ENCODE data around the gene ANAPC5. TPM values are rescaled to one million over a fixed set of nuclear protein-coding genes. Genes with fewer than 3 reads are reported as not detected.

ANAPC5 gene
- total RNA-seq, 1 donor from 2014 or later, result 128 TPM

DNA sequence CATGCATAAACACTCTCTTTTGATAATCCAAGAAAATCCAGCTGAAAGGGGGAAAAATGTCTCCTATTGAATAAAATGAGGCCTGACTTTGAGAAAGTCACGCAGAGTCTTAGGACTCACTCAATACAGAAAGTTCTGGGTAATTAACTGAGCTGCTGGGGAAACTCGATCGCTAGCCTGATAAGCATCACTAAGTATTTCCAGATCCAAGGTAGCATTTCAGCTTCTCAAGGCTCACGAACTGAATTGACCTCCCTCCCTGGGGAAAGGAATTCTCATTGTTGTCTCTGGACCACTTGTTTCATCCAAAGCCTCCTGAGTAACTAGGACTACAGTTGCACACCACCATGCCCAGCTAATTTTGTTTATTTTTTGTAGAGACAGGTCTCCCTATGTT lies 13.8 kb upstream of the ANAPC5 start:
- Histone ChIP-seq H3K4me3 (ENCODE audit: low read length in 3 of 3) (no peak overlapping the region), H3K27ac (ENCODE audit: low read depth, low read length) (no peak overlapping the region), H3K36me3 (ENCODE audit: control insufficient read depth in 3 of 3, insufficient read depth in 3 of 3, low read length in 3 of 3) (no peaks in the 10 kb centered on the region), H3K27me3 (ENCODE audit: control insufficient read depth in 3 of 3, insufficient read depth in 3 of 3, low read length in 3 of 3) (no peaks in the 10 kb centered on the region), H3K4me1 (ENCODE audit: control insufficient read depth in 3 of 3, insufficient read depth in 3 of 3, low read length in 3 of 3) (peaks cover 0 to 5% (median 3%) of the 10 kb centered on the region in 3 donors), H3K9me3 (ENCODE audit: control insufficient read depth in 3 of 3, low read length in 3 of 3) (no peaks in the 10 kb centered on the region), H3K9ac (ENCODE audit: low read depth in 1 of 3, low read length in 3 of 3) (no peak overlapping the region)

DNA sequence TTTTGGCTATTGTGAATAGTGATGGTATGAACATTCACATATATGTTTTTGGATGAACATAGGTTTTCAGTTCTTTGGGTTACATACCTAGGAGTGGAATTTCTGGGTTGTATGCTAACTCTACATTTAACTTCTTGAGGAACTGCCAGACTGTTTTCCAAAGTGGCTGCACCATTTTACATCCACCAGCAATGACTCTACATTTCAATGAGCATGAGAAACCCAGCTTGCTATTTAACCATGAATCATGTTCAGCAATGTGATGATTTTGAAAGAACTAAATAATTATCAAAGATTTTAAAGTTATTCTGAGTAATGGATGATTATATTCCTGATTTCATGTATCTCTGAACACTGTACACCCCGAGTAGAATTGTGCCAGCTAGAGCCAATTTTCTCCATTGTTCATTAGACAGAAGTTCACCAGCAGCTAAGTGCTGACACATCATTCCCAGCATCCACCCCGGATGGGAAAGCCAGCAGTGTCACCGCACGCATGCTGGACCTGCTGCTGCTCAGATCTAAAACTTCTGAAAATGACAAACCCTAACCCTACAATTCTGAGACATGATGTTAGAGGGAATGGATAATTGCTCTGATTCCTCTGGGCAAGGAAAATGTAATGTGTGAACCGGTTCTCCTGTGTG lies 13.3 kb upstream of the ANAPC5 start:
- Histone ChIP-seq H3K4me3 (ENCODE audit: low read length in 3 of 3) (no peak overlapping the region), H3K36me3 (ENCODE audit: control insufficient read depth in 3 of 3, insufficient read depth in 3 of 3, low read length in 3 of 3) (no peaks in the 10 kb centered on the region), H3K27me3 (ENCODE audit: control insufficient read depth in 3 of 3, insufficient read depth in 3 of 3, low read length in 3 of 3) (no peaks in the 10 kb centered on the region), H3K9me3 (ENCODE audit: control insufficient read depth in 3 of 3, low read length in 3 of 3) (no peaks in the 10 kb centered on the region), H3K27ac (ENCODE audit: low read depth, low read length) (no peak overlapping the region), H3K4me1 (ENCODE audit: control insufficient read depth in 3 of 3, insufficient read depth in 3 of 3, low read length in 3 of 3) (peaks cover 0 to 5% (median 3%) of the 10 kb centered on the region in 3 donors), H3K9ac (ENCODE audit: low read depth in 1 of 3, low read length in 3 of 3) (no peak overlapping the region)

GRCh38 chr12:121364683-121365121 lies 12.5 kb upstream of the ANAPC5 start:
- Histone ChIP-seq H3K4me3 (ENCODE audit: low read length in 3 of 3) (no peak overlapping the region), H3K9ac (ENCODE audit: low read depth in 1 of 3, low read length in 3 of 3) (no peak overlapping the region), H3K27me3 (ENCODE audit: control insufficient read depth in 3 of 3, insufficient read depth in 3 of 3, low read length in 3 of 3) (no peaks in the 10 kb centered on the region), H3K4me1 (ENCODE audit: control insufficient read depth in 3 of 3, insufficient read depth in 3 of 3, low read length in 3 of 3) (peaks cover 0 to 2% (median 0%) of the 10 kb centered on the region in 3 donors), H3K36me3 (ENCODE audit: control insufficient read depth in 3 of 3, insufficient read depth in 3 of 3, low read length in 3 of 3) (no peaks in the 10 kb centered on the region), H3K27ac (ENCODE audit: low read depth, low read length) (no peak overlapping the region), H3K9me3 (ENCODE audit: control insufficient read depth in 3 of 3, low read length in 3 of 3) (no peaks in the 10 kb centered on the region)

DNA sequence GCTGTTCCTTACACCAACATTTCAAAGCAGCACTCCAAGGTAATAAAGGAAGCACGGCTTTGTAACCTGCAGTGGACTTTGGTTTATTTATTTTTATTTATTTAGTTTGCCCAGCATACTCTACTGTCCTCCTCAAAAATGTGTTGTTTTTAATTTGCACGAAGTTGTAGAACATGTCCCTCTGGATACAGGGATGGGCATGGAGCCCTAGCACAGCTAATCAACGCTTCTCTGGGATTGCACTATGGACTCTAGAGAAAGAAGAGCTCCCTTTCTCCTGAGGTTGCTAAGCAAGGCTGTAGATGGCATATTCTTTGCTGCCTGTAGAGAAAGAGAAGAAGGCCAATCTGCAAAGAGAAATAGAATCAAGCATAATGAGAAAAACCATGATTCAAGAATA lies 5.9 kb upstream of the ANAPC5 start:
- H3K9ac ChIP-seq (ENCODE audit: low read depth in 1 of 3, low read length in 3 of 3), result no peak overlapping the region
- H3K27me3 ChIP-seq (ENCODE audit: control insufficient read depth in 3 of 3, insufficient read depth in 3 of 3, low read length in 3 of 3), result no peaks in the 10 kb centered on the region
- peaks cover 0 to 3% (median 0%) of the 10 kb centered on the region in 3 donors for H3K4me1 ChIP-seq (ENCODE audit: control insufficient read depth in 3 of 3, insufficient read depth in 3 of 3, low read length in 3 of 3)
- no peak overlapping the region for H3K4me3 ChIP-seq (ENCODE audit: low read length in 3 of 3)
- H3K9me3 ChIP-seq (ENCODE audit: control insufficient read depth in 3 of 3, low read length in 3 of 3), result no peaks in the 10 kb centered on the region
- no peaks in the 10 kb centered on the region for H3K36me3 ChIP-seq (ENCODE audit: control insufficient read depth in 3 of 3, insufficient read depth in 3 of 3, low read length in 3 of 3)
- no peak overlapping the region for H3K27ac ChIP-seq (ENCODE audit: low read depth, low read length)

DNA sequence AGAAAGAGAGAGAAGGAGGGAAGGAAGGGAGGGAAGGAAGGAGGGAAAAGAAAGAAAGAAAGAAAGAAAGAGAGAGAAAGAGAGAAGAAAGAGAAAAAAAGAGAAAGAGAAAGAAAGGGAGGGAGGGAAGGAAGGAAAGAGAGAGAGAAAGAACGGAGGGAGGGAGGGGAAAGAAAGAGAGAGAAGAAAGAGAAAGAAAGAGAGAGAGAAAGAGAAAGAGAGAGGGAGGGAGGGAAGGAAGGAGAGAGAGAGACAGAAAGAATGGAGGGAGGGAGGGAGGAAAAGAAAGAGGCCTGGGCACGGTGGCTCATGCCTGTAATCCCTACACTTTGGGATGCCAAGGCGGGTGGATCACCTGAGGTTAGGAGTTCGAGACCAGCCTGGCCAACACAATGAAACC lies 5.1 kb upstream of the ANAPC5 start:
- no peaks in the 10 kb centered on the region for H3K9me3 ChIP-seq (ENCODE audit: control insufficient read depth in 3 of 3, low read length in 3 of 3)
- no peak overlapping the region for H3K4me3 ChIP-seq (ENCODE audit: low read length in 3 of 3)
- H3K27ac ChIP-seq (ENCODE audit: low read depth, low read length), result no peak overlapping the region
- H3K4me1 ChIP-seq (ENCODE audit: control insufficient read depth in 3 of 3, insufficient read depth in 3 of 3, low read length in 3 of 3), result peaks cover 0 to 5% (median 0%) of the 10 kb centered on the region in 3 donors
- H3K9ac ChIP-seq (ENCODE audit: low read depth in 1 of 3, low read length in 3 of 3), result no peak overlapping the region
- H3K27me3 ChIP-seq (ENCODE audit: control insufficient read depth in 3 of 3, insufficient read depth in 3 of 3, low read length in 3 of 3), result no peaks in the 10 kb centered on the region
- H3K36me3 ChIP-seq (ENCODE audit: control insufficient read depth in 3 of 3, insufficient read depth in 3 of 3, low read length in 3 of 3), result no peaks in the 10 kb centered on the region

GRCh38 chr12:121356657-121357056 lies 4.4 kb upstream of the ANAPC5 start:
- Histone ChIP-seq H3K27ac (ENCODE audit: low read depth, low read length) (no peak overlapping the region), H3K4me3 (ENCODE audit: low read length in 3 of 3) (no peak overlapping the region), H3K36me3 (ENCODE audit: control insufficient read depth in 3 of 3, insufficient read depth in 3 of 3, low read length in 3 of 3) (no peaks in the 10 kb centered on the region), H3K4me1 (ENCODE audit: control insufficient read depth in 3 of 3, insufficient read depth in 3 of 3, low read length in 3 of 3) (peaks cover 0 to 5% (median 5%) of the 10 kb centered on the region in 3 donors), H3K9me3 (ENCODE audit: control insufficient read depth in 3 of 3, low read length in 3 of 3) (no peaks in the 10 kb centered on the region), H3K27me3 (ENCODE audit: control insufficient read depth in 3 of 3, insufficient read depth in 3 of 3, low read length in 3 of 3) (no peaks in the 10 kb centered on the region), H3K9ac (ENCODE audit: low read depth in 1 of 3, low read length in 3 of 3) (no peak overlapping the region)

- Histone ChIP-seq H3K9me3 (ENCODE audit: control insufficient read depth in 3 of 3, low read length in 3 of 3) (no peaks in the 10 kb centered on the region), H3K27ac (ENCODE audit: low read depth, low read length) (no peak overlapping the region), H3K4me1 (ENCODE audit: control insufficient read depth in 3 of 3, insufficient read depth in 3 of 3, low read length in 3 of 3) (peaks cover 2 to 12% (median 8%) of the 10 kb centered on the region in 3 donors), H3K4me3 (ENCODE audit: low read length in 3 of 3) (no peak overlapping the region), H3K9ac (ENCODE audit: low read depth in 1 of 3, low read length in 3 of 3) (no peak overlapping the region), H3K36me3 (ENCODE audit: control insufficient read depth in 3 of 3, insufficient read depth in 3 of 3, low read length in 3 of 3) (no peaks in the 10 kb centered on the region), H3K27me3 (ENCODE audit: control insufficient read depth in 3 of 3, insufficient read depth in 3 of 3, low read length in 3 of 3) (no peaks in the 10 kb centered on the region)
Observed at GRCh38 chr12:121355818-121356217, 3.6 kb upstream of the ANAPC5 start.

DNA sequence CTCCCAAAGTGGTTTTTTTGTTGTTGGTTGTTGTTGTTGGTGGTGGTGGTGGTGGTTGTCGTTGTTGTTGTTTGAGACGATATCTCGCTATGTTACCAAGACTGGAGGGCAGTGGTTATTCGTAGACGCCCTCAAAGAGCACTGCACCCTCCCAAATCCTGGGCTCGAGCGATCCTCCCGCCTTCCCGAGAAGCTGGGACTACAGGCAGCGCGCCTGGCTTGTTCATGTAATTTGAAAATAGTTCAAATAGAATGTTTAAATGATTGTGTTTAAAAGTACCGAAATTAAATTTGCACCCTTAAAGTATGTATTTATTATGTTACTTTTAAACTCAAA lies 439 bp upstream of the ANAPC5 start:
- H3K27me3 ChIP-seq (ENCODE audit: control insufficient read depth in 3 of 3, insufficient read depth in 3 of 3, low read length in 3 of 3), result no peaks in the 10 kb centered on the region
- peak overlapping the region; percentile 68 to 81 (median 70) for H3K9ac ChIP-seq (ENCODE audit: low read depth in 1 of 3, low read length in 3 of 3)
- H3K4me3 ChIP-seq (ENCODE audit: low read length in 3 of 3), result peak overlapping the region; percentile 99 to 100 (median 100)
- H3K36me3 ChIP-seq (ENCODE audit: control insufficient read depth in 3 of 3, insufficient read depth in 3 of 3, low read length in 3 of 3), result no peaks in the 10 kb centered on the region
- peaks cover 2 to 16% (median 11%) of the 10 kb centered on the region in 3 donors for H3K4me1 ChIP-seq (ENCODE audit: control insufficient read depth in 3 of 3, insufficient read depth in 3 of 3, low read length in 3 of 3)
- H3K27ac ChIP-seq (ENCODE audit: low read depth, low read length), result peak overlapping the region; percentile 34
- H3K9me3 ChIP-seq (ENCODE audit: control insufficient read depth in 3 of 3, low read length in 3 of 3), result no peaks in the 10 kb centered on the region

DNA sequence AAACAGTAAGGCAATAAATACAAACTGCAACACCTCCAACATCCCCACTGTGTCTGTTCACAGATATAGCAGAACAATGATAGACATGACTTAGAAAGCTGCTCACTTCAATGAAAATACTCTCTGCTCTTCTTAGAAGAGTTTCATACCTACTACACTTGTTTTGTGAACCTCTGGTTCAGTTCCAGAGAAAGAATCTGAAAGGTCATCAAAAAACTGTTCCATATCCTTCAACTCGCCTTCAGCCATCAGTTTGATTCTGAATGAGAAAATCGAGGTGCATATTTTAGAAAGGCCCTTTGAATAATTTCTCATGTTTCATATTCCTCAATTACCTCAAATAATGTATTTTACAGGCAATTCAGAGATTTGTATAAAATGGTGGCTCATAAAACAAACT lies 5.5 kb downstream of the ANAPC5 start:
- H3K4me3 ChIP-seq (ENCODE audit: low read length in 3 of 3), result no peak overlapping the region
- H3K27me3 ChIP-seq (ENCODE audit: control insufficient read depth in 3 of 3, insufficient read depth in 3 of 3, low read length in 3 of 3), result no peaks in the 10 kb centered on the region
- H3K9me3 ChIP-seq (ENCODE audit: control insufficient read depth in 3 of 3, low read length in 3 of 3), result no peaks in the 10 kb centered on the region
- peaks cover 25 to 43% (median 37%) of the 10 kb centered on the region in 3 donors for H3K36me3 ChIP-seq (ENCODE audit: control insufficient read depth in 3 of 3, insufficient read depth in 3 of 3, low read length in 3 of 3)
- H3K9ac ChIP-seq (ENCODE audit: low read depth in 1 of 3, low read length in 3 of 3), result no peak overlapping the region
- peaks cover 2 to 11% (median 6%) of the 10 kb centered on the region in 3 donors for H3K4me1 ChIP-seq (ENCODE audit: control insufficient read depth in 3 of 3, insufficient read depth in 3 of 3, low read length in 3 of 3)
- H3K27ac ChIP-seq (ENCODE audit: low read depth, low read length), result no peak overlapping the region

DNA sequence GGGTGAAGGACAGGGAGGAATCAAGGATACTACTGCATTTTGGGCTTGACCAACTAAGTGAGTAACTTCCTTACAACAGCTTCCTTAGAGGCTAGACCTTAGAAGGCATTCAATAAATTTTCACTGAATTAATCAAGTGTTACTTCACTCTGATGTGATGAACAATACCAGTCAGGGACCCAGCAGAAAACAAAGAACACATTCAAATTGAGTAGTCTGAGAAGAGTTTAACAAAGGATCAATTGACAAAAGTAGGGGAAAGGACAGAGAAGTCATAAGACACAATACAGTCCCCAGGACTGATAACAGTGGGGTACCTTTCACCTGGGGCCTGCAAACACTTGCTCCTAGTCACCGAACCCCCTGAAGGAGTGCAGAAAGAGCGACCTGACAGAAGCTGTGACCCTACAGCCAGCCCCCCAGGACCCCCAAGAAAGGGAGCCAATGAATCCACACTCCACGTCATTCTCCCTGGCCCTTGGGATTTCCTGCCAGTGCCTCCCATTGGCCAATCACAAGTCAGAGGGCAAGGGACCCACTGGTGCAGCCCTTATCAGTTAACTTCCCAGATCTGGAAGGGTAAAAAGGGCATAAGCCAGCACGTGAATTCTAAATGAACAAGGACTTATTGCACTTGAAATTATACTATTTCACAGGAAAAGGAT lies 6.9 kb downstream of the ANAPC5 start:
- H3K9ac ChIP-seq (ENCODE audit: low read depth in 1 of 3, low read length in 3 of 3), result no peak overlapping the region
- H3K4me1 ChIP-seq (ENCODE audit: control insufficient read depth in 3 of 3, insufficient read depth in 3 of 3, low read length in 3 of 3), result no peaks in the 10 kb centered on the region
- no peak overlapping the region for H3K4me3 ChIP-seq (ENCODE audit: low read length in 3 of 3)
- no peaks in the 10 kb centered on the region for H3K9me3 ChIP-seq (ENCODE audit: control insufficient read depth in 3 of 3, low read length in 3 of 3)
- H3K27ac ChIP-seq (ENCODE audit: low read depth, low read length), result no peak overlapping the region
- H3K36me3 ChIP-seq (ENCODE audit: control insufficient read depth in 3 of 3, insufficient read depth in 3 of 3, low read length in 3 of 3), result peaks cover 27 to 50% (median 45%) of the 10 kb centered on the region in 3 donors
- H3K27me3 ChIP-seq (ENCODE audit: control insufficient read depth in 3 of 3, insufficient read depth in 3 of 3, low read length in 3 of 3), result no peaks in the 10 kb centered on the region

All from skeletal muscle tissue (tissue), 4 donors.